Measurements from ENCODE around the gene DNAJB12.

Gene DNAJB12

GRCh38 chr10:72297805-72298591 is 56.7 kb downstream of the DNAJB12 start (continued):
- TF ChIP-seq ZNF529 (tag by site-specific recombination; IDR thresholded peaks at IDR 0.05; ENCODE audit: insufficient replicate concordance) (no peak), GLIS1 (tag by site-specific recombination; IDR thresholded peaks at IDR 0.05) (peak; percentile 93), ZFHX2 (tag by site-specific recombination; conservative IDR thresholded peaks at IDR 0.05) (peak; percentile 92), PRDM2 (tag by site-specific recombination; IDR thresholded peaks at IDR 0.05; ENCODE audit: borderline replicate concordance) (no peak)
- TF ChIP-seq, protein P1, sequence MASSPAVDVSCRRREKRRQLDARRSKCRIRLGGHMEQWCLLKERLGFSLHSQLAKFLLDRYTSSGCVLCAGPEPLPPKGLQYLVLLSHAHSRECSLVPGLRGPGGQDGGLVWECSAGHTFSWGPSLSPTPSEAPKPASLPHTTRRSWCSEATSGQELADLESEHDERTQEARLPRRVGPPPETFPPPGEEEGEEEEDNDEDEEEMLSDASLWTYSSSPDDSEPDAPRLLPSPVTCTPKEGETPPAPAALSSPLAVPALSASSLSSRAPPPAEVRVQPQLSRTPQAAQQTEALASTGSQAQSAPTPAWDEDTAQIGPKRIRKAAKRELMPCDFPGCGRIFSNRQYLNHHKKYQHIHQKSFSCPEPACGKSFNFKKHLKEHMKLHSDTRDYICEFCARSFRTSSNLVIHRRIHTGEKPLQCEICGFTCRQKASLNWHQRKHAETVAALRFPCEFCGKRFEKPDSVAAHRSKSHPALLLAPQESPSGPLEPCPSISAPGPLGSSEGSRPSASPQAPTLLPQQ (tag by site-specific recombination; IDR thresholded peaks at IDR 0.05), result peak; percentile 37; the same call in 1 of the 2 replicates

- Histone ChIP-seq H3K36me3 (ENCODE audit: control insufficient read depth in 2 of 2, insufficient read depth in 1 of 2, low read length in 2 of 2) (no peaks in the 10 kb centered on the region), H3K27ac (ENCODE audit: extremely low read depth, low read depth, low read length) (peak overlapping the region; percentile 64; the same call in 1 of the 2 replicates), H3K4me3 (ENCODE audit: low read depth, low read length) (peak overlapping the region; percentile 45), H3K9me3 (ENCODE audit: control insufficient read depth, insufficient read depth, low read depth, low read length) (no peaks in the 10 kb centered on the region), H3K4me1 (ENCODE audit: control insufficient read depth, insufficient read depth, low read length) (no peaks in the 10 kb centered on the region; the same call in 1 of the 2 replicates)
- ChIA-PET CTCF (interaction anchor here (0.5 to 1.7 kb wide), 4 partner anchors 22 to 202 kb away, joined by 3 to 7 read pairs (median 6); no protein-coding TSS in a partner anchor), POLR2A (interaction anchor here (0.6 to 2.5 kb wide), 8 partner anchors 10 to 37 kb away, joined by 3 to 23 read pairs (median 3); partner anchors contain the start of gene DDIT4)
- TF ChIP-seq CTCF (tag by site-specific recombination; IDR thresholded peaks at IDR 0.05) (no peak), ZNF654 (tag by site-specific recombination; IDR thresholded peaks at IDR 0.05; ENCODE audit: low read depth) (no peak), ZNF664 (tag by site-specific recombination; IDR thresholded peaks at IDR 0.05) (no peak), KLF9 (tag by site-specific recombination; IDR thresholded peaks at IDR 0.05; ENCODE audit: low read depth) (peak; percentile 25; the same call in 1 of the 2 replicates), ZNF350 (tag by site-specific recombination; IDR thresholded peaks at IDR 0.05) (no peak), SP2 (tag by site-specific recombination; IDR thresholded peaks at IDR 0.05) (no peak), HOXC10 (CRISPR knock-in tag; IDR thresholded peaks at IDR 0.05) (0 out of 2 replicates have a peak, but pooled peaks have one; percentile 48), ZSCAN30 (tag by site-specific recombination; IDR thresholded peaks at IDR 0.05) (no peak), SETDB1 (IDR thresholded peaks at IDR 0.05; ENCODE audit: insufficient read length, low read length) (no peak), ZNF513 (tag by site-specific recombination; IDR thresholded peaks at IDR 0.05) (0 out of 2 replicates have a peak, but pooled peaks have one; percentile 5), SP7 (tag by site-specific recombination; IDR thresholded peaks at IDR 0.05) (0 out of 2 replicates have a peak, but pooled peaks have one; percentile 14), PRDM4 (tag by site-specific recombination; IDR thresholded peaks at IDR 0.05) (no peak)
- TF ChIP-seq, protein P2, sequence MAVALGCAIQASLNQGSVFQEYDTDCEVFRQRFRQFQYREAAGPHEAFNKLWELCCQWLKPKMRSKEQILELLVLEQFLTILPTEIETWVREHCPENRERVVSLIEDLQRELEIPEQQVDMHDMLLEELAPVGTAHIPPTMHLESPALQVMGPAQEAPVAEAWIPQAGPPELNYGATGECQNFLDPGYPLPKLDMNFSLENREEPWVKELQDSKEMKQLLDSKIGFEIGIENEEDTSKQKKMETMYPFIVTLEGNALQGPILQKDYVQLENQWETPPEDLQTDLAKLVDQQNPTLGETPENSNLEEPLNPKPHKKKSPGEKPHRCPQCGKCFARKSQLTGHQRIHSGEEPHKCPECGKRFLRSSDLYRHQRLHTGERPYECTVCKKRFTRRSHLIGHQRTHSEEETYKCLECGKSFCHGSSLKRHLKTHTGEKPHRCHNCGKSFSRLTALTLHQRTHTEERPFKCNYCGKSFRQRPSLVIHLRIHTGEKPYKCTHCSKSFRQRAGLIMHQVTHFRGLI (tag by site-specific recombination; IDR thresholded peaks at IDR 0.05), result no peak
Observed at GRCh38 chr10:72297281-72297804, 57.4 kb downstream of the DNAJB12 start.
